Measurements from ENCODE around the gene PRSS58.

PRSS58 gene, protein sequence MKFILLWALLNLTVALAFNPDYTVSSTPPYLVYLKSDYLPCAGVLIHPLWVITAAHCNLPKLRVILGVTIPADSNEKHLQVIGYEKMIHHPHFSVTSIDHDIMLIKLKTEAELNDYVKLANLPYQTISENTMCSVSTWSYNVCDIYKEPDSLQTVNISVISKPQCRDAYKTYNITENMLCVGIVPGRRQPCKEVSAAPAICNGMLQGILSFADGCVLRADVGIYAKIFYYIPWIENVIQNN

DNA sequence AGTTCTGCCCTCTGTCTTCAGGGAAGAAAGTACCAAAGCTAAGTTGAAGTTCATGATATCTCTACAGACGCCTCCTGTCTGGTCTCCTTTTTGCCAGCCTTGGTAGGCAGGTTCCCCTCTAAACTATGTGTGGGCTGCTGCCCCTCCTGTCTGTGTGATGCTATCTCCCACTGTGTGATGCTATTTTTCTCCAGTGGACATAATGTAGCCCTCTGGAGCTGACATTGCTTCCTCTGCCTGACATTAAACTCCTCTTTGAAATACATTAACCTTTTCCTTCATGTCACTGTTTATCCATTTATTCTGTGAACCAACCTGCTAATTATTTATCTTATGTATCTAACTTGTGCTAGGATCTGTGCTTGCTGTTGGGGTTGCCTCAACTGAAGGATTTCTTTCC is at the start of gene PRSS58:
Gene PRSS58, minus strand, starts transcription at position 101 of the 400 bp plus-strand sequence. CDS start 351 bp downstream, outside the sequence.
- Histone ChIP-seq H3K36me3 (no peaks in the 10 kb centered on the region), H3K9ac (no peak within 1 kb of the TSS), H3K4me1 (no peaks in the 10 kb centered on the region), H3K4me2 (no peak within 1 kb of the TSS), H3K4me3 (no peak within 1 kb of the TSS), H3K27ac (no peak within 1 kb of the TSS), H3K27me3 (no peaks in the 10 kb centered on the region), H4K20me1 (no peaks in the 10 kb centered on the region), H3K9me3 (no peaks in the 10 kb centered on the region)
- no peak for TF ChIP-seq Cebpa-rat (IDR thresholded peaks at IDR 0.05)

DNA sequence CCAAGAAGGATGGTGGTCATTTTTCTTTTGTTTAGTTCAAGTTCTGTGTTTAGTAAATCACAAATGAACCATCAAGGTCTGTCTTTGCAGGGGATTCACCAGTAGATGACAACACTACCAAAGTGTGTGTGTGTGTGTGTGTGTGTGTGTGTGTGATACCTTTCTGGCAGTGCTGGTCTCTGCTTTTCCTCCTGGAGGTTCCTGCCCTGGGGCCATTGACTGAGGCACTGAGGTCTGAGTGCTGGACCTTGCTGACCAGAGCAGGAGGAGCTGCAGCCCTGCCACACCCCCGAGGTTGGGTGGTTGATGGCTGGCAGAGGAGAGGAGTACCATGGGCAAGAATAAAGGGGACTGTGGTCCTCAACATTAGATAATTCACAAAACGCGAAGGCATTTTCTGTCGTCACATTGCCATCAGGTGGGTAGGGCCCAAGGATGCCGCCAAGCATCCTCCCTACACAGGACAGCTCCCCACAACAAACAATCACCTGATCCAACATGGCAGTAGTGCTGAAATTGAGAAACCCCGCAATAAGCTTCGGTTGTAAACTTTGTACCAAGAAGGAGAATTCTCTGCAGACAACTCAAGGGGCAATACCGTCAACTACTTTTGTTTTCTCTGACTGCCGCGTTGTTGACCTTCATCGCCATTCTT is 49.5 kb upstream of the PRSS58 start:
- Histone ChIP-seq H3K4me2 (no peak overlapping the region), H3K27me3 (no peaks in the 10 kb centered on the region)
- TF ChIP-seq Cebpa-rat (IDR thresholded peaks at IDR 0.05): no peak

DNA sequence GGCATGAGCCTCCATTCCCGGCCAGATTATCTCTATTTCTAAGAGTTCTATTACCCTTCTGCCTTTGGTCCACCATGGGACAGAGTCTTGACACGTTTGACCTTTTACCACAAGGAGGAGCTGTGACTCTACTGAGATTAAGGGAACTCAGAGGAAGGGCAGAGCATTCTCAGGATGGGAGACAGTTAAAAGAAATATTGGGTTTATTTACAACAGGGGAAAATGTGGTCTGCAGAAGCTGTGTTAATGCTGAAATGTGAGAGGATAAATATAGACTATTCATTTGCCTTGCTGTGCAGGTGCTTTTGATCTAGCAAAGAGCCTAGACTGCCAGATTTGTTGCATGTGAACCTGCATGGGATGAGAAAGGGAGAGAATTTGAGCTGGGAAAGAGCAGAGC is 45.8 kb upstream of the PRSS58 start:
- no peaks in the 10 kb centered on the region for H3K9me3 ChIP-seq
- H3K27me3 ChIP-seq: no peaks in the 10 kb centered on the region
- TF ChIP-seq Cebpa-rat (IDR thresholded peaks at IDR 0.05): no peak
- H3K4me2 ChIP-seq: peak overlapping the region; percentile 67
- H3K4me1 ChIP-seq: peaks cover 53% of the 10 kb centered on the region
- no peak overlapping the region for H3K27ac ChIP-seq
- peak overlapping the region; percentile 1; the same call in 1 of the 2 replicates for H3K9ac ChIP-seq
- no peak overlapping the region for H3K4me3 ChIP-seq
- H4K20me1 ChIP-seq: no peaks in the 10 kb centered on the region
- H3K36me3 ChIP-seq: no peaks in the 10 kb centered on the region

More for the DNA sequence above, 49.5 kb upstream of the PRSS58 start:
- Histone ChIP-seq H4K20me1 (no peaks in the 10 kb centered on the region), H3K9me3 (no peaks in the 10 kb centered on the region), H3K36me3 (no peaks in the 10 kb centered on the region), H3K27ac (no peak overlapping the region), H3K9ac (no peak overlapping the region), H3K4me1 (peaks cover 35% of the 10 kb centered on the region), H3K4me3 (no peak overlapping the region)

DNA sequence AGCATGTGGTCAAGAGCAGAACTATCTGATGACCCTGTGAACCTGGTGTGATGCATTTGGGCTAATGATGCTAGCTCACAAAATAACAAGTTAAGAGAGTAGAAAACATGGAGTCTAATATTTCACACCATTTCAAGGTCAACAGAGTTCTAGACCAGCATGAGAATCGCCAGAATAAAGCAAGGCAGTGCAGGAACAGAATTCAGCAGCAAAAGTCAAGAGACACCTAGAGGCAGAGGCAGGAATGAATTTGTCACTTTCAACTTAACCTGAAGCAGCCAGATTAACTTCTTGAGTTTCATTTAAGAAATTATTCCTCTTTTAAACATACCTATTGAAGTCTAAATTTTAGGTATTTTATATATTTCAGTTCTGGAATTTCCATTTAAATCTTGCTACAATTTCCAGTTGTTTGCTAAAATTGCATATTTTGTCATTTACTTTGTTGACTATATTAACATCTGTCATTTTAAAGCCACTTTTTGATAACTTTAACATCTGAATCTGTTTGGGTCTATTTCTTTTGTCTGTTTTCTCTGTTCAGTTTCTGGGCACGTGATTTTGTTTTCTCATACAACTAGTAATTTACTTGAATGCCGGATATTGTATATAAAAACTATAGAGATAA is 44.2 kb upstream of the PRSS58 start:
- H3K27me3 ChIP-seq: no peaks in the 10 kb centered on the region
- H3K4me3 ChIP-seq: no peak overlapping the region
- peaks cover 54% of the 10 kb centered on the region for H3K4me1 ChIP-seq
- H3K36me3 ChIP-seq: no peaks in the 10 kb centered on the region
- peak overlapping the region; percentile 33; the same call in 1 of the 2 replicates for H3K4me2 ChIP-seq
- no peaks in the 10 kb centered on the region for H4K20me1 ChIP-seq
- H3K9ac ChIP-seq: no peak overlapping the region
- no peak for TF ChIP-seq Cebpa-rat (IDR thresholded peaks at IDR 0.05)
- H3K9me3 ChIP-seq: no peaks in the 10 kb centered on the region
- no peak overlapping the region for H3K27ac ChIP-seq

DNA sequence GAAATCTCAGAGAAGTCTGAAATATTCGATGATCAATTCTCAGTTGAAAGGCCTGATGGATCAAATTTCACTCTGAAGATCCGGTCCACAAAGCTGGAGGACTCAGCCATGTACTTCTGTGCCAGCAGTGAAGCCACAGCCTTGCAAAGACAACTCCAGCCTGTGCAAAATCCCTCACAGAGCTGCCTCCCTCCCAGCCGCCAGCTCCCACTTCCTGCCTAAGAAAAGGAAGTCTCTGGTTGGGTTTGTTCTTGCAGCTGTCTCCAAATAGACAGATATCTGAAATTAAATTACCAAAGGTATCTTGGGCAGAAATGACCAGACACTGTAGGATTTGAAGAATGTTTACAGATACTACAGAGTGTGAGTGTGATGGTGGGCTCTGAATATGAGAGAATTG is 43.4 kb upstream of the PRSS58 start:
- Histone ChIP-seq H3K9ac (no peak overlapping the region), H4K20me1 (no peaks in the 10 kb centered on the region), H3K4me2 (peak overlapping the region; percentile 33), H3K27ac (no peak overlapping the region), H3K9me3 (no peaks in the 10 kb centered on the region), H3K4me1 (peaks cover 54% of the 10 kb centered on the region), H3K4me3 (no peak overlapping the region), H3K27me3 (no peaks in the 10 kb centered on the region), H3K36me3 (no peaks in the 10 kb centered on the region)
- no peak for TF ChIP-seq Cebpa-rat (IDR thresholded peaks at IDR 0.05)

DNA sequence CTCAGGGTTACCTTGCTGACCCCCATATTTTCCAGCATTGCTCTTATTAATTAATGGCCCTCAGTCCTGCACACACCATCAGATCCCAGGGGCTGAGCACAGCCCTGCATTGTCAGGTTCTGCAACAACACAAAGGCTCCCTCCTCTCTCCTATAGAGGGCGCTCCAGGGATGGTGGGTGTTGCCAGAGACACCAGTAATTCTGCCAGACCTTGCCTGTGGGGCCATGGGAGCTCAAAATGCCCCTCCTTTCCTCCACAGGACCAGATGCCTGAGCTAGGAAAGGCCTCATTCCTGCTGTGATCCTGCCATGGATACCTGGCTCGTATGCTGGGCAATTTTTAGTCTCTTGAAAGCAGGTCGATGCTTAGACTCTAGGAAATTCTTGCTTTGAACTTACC is 42.8 kb upstream of the PRSS58 start:
- TF ChIP-seq Cebpa-rat (IDR thresholded peaks at IDR 0.05): no peak
- Histone ChIP-seq H3K4me2 (peak overlapping the region; percentile 33), H3K4me1 (peaks cover 54% of the 10 kb centered on the region), H4K20me1 (no peaks in the 10 kb centered on the region), H3K27me3 (no peaks in the 10 kb centered on the region), H3K9me3 (no peaks in the 10 kb centered on the region), H3K9ac (no peak overlapping the region), H3K4me3 (no peak overlapping the region), H3K27ac (no peak overlapping the region), H3K36me3 (no peaks in the 10 kb centered on the region)

DNA sequence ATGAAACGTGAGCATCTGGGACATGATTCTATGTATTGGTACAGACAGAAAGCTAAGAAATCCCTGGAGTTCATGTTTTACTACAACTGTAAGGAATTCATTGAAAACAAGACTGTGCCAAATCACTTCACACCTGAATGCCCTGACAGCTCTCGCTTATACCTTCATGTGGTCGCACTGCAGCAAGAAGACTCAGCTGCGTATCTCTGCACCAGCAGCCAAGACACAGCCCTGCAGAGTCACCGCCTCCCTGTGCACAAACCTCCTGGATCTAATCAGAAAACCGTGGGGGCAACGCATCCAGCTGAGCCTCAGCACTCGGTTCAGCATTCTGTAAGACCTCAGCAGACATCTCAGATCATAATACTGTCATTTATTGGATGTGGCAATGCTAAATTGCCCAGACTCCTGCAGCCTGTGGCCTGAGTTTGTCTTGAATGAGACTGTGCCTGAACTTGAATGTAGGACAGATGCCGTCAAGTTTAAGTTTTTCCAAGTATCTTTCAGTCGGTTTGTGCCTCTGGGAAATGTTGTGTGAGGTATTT is 41.5 kb upstream of the PRSS58 start:
- H3K27ac ChIP-seq: no peak overlapping the region
- no peaks in the 10 kb centered on the region for H3K36me3 ChIP-seq
- no peaks in the 10 kb centered on the region for H4K20me1 ChIP-seq
- TF ChIP-seq Cebpa-rat (IDR thresholded peaks at IDR 0.05): no peak
- peaks cover 43% of the 10 kb centered on the region for H3K4me1 ChIP-seq
- H3K27me3 ChIP-seq: no peaks in the 10 kb centered on the region
- no peak overlapping the region for H3K4me3 ChIP-seq
- H3K9me3 ChIP-seq: no peaks in the 10 kb centered on the region
- H3K4me2 ChIP-seq: peak overlapping the region; percentile 49; the same call in 1 of the 2 replicates
- no peak overlapping the region for H3K9ac ChIP-seq

DNA sequence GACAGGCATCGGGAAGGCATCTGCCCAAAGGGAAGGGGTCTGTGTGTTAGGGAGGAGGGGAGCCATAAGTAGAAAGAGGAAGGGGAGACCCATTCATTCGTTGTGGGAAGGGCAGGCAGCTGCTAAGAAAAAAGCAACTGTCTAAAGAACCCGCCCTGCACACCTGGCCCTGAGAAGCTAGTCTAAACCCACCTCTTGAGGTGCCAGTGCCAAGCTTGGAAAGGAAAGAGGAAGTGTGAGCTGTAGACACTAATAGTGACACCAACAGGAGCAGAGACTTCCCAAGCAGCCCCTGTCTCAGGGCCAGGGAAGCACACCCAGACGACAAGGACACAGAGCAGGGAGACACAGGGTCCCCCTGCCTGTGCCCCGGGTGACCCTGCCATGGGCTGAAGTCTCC is 40.8 kb upstream of the PRSS58 start:
- no peak for TF ChIP-seq Cebpa-rat (IDR thresholded peaks at IDR 0.05)
- no peaks in the 10 kb centered on the region for H3K36me3 ChIP-seq
- no peaks in the 10 kb centered on the region for H4K20me1 ChIP-seq
- peak overlapping the region; percentile 49 for H3K4me2 ChIP-seq
- no peak overlapping the region for H3K4me3 ChIP-seq
- peaks cover 36% of the 10 kb centered on the region for H3K4me1 ChIP-seq
- H3K27me3 ChIP-seq: no peaks in the 10 kb centered on the region
- no peak overlapping the region for H3K27ac ChIP-seq
- H3K9me3 ChIP-seq: no peaks in the 10 kb centered on the region
- no peak overlapping the region for H3K9ac ChIP-seq

DNA sequence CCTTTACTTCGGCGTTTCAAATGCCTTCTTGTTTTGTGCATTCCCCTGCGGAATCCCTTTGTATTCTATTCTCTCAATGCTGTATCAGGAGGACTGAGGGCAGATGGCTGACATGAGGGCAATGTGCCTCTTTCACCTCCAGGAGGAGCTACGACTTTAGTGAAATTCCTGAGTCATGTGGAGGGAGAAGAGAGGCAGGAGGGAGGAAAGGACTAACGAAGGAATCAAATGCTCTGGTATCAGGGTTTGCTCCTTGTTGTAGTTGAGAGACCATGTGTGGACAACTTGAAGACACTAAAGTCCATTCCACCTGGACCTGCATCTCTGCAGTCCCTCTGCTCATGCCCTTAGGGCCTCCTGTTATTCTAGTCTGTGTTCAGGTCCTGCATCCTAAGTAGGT is 40.2 kb upstream of the PRSS58 start:
- Histone ChIP-seq H3K4me3 (no peak overlapping the region), H4K20me1 (no peaks in the 10 kb centered on the region), H3K4me1 (peaks cover 33% of the 10 kb centered on the region), H3K9me3 (no peaks in the 10 kb centered on the region), H3K4me2 (peak overlapping the region; percentile 49; the same call in 1 of the 2 replicates), H3K27ac (no peak overlapping the region), H3K27me3 (no peaks in the 10 kb centered on the region), H3K9ac (no peak overlapping the region), H3K36me3 (no peaks in the 10 kb centered on the region)
- no peak for TF ChIP-seq Cebpa-rat (IDR thresholded peaks at IDR 0.05)

DNA sequence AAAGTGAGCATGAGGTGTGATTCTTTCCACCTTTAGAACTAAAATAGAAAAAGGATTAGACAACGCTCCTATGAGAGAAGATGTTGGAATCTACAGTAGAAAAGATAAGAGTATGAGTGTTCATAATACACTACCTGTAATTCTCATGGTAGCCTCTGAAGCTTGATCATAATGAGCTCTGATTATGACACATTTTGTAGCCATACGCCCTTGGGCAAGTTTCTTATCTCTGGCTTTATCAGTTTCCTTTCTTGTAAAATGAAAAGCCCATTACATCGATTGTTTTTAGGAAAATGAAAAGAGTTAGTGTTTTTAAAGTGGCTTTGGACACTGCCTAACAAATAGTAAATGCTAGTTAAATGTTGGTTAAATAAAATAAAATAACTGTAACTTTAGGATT is 22.4 kb upstream of the PRSS58 start:
- Histone ChIP-seq H3K4me1 (no peaks in the 10 kb centered on the region), H4K20me1 (no peaks in the 10 kb centered on the region), H3K9ac (no peak overlapping the region), H3K9me3 (peaks cover 14% of the 10 kb centered on the region), H3K27ac (no peak overlapping the region), H3K4me3 (no peak overlapping the region), H3K4me2 (no peak overlapping the region), H3K27me3 (no peaks in the 10 kb centered on the region), H3K36me3 (no peaks in the 10 kb centered on the region)
- TF ChIP-seq Cebpa-rat (IDR thresholded peaks at IDR 0.05): no peak
